ENCODE results near the gene PI4K2A.

The PI4K2A gene

DNA sequence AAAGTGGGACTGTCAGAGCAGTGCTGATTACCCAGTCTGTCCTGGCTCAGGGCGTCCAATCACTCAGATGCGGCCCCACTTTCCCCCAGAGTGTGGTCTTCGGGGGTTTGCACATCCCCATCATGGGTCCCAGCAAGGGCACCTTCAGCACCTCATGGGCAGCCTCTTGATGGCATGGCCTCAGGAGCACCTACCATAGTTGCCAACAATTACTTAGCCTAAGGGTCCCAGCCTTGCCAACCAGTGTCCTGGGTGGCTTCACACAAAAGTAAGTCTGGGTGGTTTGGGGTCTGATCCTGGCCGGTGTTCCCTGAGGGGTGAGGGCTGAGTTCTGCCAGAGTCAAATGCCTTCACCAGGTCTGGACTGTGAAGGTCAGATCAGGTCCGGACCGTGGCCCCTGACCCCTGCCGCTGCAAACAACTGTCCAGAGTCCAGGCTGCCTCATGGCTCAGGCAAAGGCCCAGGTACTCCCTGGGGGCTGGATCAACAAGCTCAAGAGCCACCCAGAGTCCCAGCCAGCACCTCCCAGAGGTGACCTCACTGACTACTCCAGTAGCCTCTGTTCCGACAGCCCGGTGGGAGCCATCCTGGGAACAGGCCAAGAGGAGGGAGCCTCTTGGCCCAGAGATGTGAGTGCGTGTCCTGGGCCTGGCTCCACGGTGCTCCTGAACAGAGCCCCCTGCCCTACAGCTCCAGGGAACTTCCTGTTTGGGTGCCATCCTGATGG, 66.8 kb downstream of the PI4K2A start:
- DNase-seq (ENCODE audit: low spot score) = no peak

DNA sequence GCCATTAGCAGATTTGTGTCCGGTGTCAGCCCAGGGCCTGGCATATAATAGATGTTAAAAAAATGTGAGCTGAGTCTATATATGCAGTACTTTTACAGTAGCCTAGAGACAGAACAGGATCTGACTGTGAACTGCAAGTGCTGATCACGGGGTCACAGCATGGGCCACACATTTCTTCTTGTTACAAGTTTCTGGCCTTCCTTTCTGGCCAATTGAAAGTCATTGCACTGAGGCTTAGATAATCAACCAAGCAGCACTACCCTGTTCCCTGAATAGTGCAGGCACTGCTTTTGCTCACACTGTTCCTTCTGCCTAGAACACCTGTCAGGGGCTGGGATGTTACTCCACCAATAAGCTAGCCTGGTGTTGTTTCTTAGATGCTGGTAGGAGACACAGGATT, 67.7 kb downstream of the PI4K2A start:
- no peak for DNase-seq (ENCODE audit: low spot score)

DNA sequence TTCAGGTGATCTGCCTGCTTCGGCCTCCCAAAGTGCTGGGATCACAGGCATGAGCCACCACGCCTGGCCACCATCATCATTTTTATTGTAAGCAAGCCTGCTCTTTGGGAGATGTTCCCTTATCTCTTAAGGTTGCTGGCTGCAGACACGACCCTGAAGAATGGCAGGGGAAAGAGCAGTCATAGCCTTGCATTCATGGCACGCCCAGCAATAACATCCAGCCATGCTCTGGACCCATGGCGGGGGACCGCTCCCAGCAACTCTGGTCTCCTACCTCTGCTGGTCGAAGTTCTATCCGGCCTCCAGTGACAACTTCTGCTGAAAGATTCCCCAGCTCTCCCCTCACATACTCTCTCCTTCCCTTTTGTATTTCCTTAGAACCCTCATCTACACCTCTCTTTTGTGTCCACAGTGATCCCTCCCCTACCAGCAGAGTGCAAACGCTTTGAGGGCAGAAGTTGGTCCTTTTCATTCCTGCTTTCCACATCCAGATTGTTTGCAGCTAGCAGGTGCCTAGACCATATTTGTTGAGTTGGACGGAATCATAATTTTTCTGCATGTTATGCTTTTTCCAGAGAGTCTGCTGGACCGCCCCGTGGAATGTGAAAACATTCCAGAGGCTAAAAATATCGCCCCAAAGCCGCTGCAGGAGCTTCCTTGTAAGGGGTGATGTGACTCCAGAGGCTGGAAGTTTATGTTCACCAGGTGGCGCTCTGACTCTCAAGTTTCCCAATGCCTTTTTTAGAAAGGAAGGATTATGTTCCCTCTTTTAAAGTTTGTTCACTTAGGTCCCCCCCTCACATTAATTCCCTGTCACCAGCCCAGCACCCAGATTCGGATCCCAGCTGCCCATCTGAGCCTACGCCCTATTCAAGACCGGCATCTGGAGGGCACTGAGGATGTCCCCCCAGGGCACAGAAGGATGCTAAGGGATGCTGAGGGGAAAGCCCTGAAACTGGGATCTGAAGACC, 68.8 kb downstream of the PI4K2A start:
- DNase-seq (ENCODE audit: low spot score) = peak; percentile 78

DNA sequence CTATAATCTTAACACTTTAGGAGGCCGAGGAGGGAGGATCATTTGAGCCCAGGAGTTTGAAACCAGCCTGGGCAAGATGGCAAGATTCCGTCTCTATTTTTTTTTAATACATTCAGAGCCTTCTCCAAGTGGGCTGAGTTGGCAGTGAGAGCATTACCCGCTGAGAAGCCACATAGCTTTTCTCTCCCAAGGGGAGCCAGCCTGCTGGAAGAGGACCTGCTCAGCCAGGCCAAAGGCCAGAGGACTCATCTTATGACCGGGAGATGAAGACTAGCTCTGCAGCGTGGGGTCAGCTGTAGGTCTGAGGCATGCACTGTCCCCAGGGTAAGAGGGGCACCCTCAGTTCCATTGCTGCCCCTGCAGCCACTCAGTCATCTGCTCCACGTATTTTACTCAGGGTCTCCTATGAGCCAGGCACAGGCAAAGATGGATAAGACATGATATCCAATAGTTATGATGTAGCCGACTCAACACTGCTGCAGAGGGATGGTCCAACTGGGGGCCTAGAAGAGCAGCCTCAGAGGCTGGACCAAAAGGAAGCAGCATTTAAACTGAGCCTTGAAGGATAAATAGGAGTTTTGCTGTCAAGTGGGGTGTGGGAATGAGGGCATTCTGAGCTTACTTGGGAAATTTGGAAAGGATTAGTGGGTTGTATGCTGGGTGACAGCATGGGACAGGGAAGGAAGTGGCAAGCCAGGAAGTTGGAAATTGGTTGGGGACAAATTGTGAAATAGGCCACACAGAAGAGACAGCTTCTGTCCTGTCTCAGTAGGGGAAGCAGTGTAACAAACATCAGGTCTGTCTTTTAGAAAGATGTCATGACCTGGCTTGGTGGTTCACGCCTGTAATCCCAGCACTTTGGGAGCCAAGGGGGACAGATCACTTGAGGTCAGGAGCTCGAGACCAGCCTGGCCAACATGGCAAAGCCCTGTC, 71.4 kb downstream of the PI4K2A start:
- DNase-seq (ENCODE audit: low spot score) = no peak

DNA sequence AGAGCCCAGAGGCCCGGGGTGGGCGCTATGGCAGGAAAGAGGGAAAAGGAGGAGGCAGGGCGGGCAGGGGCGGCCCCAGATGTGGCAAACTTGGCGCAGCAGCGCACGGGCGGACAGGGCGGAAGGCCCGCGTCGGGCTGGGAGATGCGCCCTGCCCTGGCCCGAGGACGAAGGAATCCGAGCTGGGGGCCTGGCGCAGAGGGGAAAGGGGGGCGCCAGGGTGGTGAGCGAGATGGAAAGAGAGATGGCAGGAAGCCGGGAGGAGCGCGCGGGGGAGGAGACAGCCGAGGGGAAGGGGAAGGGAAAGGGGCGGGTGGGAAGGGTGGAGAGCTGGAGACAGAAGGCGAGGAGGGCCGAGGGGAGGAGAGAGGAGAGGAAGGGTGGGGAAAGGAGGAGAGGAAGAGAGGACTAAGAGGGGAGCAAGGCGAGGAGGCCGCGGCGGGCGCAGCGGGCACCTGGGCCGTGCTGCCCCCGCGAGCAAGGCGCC, 72.9 kb downstream of the PI4K2A start, which contains the start of gene MARVELD1:
TSS of gene MARVELD1 (plus strand) at position 392 of the 487 bp plus-strand sequence. CDS start 147 bp downstream, outside the sequence.
- DNase-seq (ENCODE audit: low spot score) = peak; percentile 92

DNA sequence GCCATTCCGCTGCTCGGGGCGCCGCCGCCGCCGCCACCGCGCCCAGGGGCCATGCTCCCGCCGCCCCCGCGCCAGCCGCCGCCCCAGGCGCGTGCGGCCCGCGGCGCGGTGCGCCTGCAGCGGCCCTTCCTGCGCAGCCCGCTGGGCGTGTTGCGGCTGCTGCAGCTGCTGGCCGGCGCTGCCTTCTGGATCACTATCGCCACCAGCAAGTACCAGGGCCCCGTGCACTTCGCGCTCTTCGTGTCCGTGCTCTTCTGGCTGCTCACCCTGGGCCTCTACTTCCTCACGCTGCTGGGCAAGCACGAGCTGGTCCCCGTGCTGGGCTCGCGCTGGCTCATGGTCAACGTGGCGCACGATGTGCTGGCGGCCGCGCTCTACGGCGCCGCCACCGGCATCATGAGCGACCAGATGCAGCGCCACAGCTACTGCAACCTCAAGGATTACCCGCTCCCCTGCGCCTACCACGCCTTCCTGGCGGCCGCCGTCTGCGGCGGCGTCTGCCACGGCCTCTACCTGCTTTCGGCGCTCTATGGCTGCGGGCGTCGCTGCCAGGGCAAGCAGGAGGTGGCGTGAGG, 73.4 kb downstream of the PI4K2A start:
- DNase-seq (ENCODE audit: low spot score) = peak; percentile 83

DNA sequence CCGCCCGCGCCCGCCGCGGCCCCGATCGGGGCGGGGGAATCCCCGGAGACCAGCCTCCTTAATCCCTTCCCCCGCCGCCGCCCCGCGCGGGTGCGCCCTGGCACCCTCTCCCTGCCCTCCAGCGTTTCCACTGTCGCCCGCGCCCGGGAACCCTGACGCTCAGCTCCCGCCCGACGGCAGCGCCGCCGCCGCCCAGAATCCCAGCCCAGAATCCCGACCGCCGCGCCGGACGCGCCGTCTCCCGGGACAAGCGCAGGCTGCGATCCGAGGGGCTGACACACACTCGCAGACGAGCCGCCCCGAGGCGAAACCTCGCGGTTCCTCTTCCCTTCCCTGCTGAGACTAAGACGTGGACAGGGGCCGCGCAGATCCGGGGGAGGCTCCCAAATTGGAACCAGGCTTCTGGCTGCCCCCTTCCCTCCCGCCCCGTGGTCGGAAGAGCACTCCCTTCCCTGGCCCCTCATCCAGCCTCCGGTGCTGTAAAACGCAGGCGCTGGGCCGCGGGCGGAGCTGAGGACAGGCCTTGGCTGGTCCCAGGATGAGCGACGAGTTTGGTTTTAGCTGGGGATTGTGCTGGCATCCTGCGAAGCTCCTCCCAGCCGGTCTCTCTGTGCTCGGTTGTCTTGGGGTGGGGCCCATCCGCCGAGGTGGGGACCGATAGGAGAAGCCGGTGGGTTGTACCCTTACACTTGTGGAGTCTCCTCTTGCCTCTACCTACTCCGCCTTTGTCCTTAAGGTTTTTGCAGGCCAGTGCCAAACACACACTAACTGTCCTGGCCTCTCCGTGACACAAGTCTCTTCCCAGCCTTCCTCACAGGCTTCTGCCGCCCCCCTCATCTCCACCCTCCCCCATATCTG, 74.2 kb downstream of the PI4K2A start:
- DNase-seq (ENCODE audit: low spot score) = peak; percentile 86

DNA sequence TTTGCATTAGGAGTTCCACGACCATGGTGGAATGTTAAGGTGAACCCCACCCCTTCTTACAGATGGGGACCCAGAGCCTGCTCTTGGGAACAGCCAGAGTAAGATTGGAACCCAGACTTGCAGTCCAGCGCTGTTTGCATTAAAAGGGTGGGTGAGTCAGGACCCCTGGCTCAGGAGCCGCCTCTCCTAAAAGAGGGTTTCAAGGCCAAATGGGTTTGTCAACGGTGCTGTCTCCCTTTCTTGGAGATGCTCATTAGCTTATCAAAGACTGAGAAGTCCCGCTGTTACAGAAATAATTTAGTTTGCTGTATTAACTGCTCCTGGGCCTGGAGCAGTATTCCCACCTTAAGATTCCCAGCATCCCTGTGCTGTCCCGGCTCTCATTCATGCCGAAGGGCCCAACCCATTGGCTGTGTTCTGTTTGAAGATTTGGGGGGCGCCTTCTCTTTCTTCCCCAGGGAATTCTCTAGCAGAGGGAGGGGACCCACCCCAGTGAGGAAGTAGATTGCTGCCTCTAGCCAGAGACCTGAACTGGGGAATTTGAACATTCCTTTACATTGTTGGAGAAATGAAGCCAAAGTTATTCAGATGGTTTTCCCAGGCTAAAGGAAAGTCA, 74.9 kb downstream of the PI4K2A start:
- DNase-seq (ENCODE audit: low spot score) = no peak

DNA sequence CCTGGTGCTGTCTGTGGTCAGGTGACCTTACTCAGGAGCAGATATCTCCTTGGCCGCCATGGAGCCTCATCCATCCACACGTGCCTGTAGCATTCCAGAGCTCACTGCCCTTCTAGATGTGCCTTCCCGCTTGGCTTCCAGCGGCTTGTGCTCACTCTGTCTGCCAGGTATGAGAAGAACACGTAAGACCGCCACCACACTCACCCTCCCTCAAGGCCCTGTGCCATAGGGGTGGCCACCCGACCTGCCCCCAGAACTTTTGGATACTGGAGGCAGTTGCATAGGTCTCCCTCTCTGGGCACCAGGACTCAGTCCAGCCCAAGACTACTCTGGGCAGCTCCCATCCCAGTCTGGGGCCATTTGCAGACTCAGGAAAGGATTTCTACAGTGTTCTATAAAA, 77.2 kb downstream of the PI4K2A start:
- no peak for DNase-seq (ENCODE audit: low spot score)

DNA sequence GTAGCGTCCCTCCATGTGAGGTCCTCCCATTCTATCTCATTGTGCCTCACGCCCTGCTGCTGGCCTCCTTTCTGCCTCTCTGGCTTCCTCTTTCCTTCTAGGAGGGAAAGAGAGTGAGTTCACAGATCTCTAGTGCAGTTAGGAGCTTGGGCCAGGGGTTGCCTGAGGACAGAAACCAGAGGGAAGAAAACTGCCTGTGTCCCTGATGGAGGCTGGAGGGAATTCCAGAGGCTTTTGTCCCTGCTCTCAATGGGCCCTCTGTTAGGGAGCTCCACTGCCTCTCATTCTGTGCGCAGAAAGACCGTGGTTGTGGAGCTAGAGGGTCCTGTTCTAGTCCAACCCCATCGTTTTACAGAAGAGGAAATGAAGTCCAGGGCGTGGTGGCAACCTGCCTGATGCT, 77.7 kb downstream of the PI4K2A start:
- DNase-seq (ENCODE audit: low spot score) = no peak

DNA sequence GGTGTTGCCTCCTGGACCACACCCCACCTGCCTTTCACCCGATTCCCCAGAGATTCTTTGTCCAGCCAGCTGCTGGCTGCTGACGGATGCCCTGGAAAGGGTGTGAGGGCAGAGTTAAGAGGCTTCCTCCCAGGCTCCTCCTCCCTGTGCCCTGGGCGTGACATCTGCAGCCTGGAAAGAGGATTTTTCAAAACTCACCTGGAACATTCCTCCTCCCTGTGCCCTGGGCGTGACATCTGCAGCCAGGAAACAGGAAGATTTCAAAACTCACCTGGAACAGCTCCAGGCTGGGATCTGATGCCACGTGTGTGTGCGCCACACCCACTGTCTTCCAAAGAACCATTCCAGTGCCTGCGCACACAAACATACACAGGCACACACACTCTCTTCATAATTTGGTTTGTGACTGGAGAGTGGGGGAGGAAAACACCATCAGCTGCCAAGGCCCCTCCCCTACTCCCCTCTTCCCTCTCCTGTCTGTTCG, 78.2 kb downstream of the PI4K2A start:
- DNase-seq (ENCODE audit: low spot score) = no peak

DNA sequence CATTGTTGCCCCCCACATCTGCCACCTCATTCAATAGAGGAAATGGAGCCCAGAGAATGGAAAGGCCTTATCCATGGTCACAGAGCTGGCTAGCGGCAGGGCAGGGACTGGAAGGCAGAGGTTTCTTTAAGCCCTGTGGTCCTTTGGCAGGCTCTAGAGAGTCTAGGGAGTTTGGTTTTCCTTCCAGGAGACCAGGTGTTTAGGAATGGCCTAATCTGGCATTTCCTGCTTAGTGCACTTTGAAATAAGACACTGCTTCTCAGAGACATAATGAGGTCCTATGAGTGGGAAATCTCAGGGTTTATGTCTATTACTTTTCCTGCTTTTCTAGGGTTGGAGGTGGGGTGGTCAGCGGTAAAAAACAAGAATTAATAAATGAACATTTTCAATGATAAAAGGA, 79.1 kb downstream of the PI4K2A start:
- DNase-seq (ENCODE audit: low spot score) = no peak

DNA sequence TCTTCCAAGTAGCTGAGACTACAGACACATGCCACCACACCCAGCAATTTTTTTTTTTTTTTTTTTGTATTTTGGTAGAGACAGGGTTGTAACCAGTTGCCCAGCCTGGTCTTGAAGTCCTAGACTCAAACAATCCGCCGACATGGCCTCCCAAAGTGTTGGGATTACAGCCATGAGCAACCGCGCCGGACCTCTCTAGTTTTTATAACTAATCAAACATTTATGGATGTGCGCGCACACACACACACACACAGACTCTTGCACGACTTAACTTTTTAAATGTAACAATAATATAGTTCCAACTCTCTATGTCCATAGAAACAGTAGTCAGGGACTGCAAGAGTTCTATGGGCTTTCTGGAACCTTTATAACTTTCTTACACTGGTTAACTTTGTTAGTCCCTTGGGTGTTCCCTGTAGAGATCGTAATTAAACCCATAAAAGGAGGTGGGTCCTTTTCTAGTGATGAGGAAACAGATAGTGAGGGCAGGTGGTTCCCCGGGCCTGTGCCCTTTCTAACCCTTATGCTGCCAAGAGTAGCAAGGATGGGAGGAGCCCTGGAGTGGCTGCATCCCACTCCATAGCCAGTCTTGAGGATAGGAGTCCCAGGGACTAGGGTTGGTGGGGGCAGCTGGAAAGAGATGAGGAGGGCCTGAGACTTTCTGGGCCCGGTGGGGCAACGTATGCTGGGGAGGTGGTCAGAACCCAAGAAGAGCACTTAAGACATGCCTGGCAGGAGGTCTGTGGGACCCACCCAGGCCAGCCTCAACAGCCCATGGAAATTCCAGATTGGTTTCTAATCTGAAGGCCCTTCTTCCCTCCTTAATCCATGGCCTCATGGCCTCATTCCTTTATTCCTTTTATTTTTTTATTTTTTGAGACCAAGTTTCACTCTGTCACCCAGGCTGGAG, 81.7 kb downstream of the PI4K2A start:
- no peak for DNase-seq (ENCODE audit: low spot score)

DNA sequence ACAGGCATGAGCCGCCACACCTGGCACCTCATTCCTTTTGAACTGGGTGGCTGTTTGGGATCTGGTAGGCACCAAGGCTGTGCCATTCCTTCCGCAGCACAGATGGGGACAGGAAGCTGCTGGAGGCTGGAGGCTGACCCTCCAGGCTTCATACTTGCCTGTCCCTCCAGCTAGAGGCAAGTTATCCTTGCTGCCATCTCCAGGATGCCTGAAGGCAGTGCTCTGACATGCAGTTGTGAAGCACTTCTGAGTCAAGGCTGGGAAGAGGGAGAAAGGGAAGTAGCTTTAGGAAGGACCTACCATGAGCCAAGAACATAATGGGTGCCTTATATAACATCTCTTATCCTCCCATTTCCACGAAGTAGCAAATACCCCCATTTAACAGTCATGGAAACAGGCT, 82.5 kb downstream of the PI4K2A start:
- DNase-seq (ENCODE audit: low spot score) = no peak

DNA sequence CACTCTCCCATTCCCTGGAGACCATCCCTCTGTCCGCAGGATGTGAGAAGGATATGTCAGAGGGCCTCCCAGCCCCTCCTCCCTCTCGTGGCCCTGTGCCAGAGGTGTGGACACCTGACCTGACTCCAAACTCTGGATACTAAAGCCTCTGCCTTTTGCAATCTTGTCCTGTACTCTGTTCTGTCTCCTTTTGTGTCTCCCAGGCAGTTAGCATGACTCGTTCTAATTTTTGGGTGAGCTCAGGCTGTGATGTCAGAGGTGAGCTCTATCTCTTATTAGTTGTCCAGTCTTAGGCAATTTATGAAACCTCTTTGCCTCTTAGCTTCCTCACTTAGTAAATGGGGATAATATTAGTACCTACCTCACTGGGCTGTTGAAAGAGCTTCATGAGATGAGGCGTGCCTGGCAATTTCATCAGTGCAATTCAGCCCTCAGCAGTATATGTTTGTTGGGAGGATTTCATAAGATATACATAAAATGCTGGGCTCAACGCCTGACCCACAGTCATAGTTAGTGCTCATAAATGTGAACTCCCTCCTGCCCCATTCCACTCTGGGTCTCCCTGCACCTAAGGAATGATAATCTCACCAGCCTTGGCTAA, 84.0 kb downstream of the PI4K2A start:
- no peak for DNase-seq (ENCODE audit: low spot score)
